HG03457 (cell line): ENCODE data around the gene BCAS3.

Experiments used
- ATAC-seq: cut with Tn5 transposase; IDR thresholded peaks from one replicate; pipeline ENCODE4 v1.9.1; 2021; ENCODE audit warnings: moderate number of reproducible peaks; ENCODE audit not compliant: unreplicated experiment

Gene BCAS3

DNA sequence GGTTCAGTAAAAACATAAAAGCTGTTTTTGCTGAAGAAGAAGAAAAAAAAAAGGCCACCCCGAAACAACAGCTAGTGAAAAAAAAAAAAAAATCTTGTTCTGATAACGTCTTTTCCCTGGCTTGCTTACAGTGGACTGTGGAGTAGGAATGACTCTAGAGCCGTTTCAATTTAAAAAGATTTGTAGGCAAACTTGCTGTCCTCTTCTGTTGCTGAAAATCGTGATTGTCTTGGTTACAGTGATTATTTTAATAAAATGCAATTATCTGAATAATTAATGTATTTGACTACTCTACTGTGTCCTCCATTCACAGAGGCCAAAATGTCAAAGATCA is 531.4 kb downstream of the BCAS3 start:
- ATAC-seq: no peak

GRCh38 chr17:61209525-61209924 is 531.9 kb downstream of the BCAS3 start:
- ATAC-seq: no peak

GRCh38 chr17:61211236-61211635 is 533.6 kb downstream of the BCAS3 start:
- no peak for ATAC-seq

DNA sequence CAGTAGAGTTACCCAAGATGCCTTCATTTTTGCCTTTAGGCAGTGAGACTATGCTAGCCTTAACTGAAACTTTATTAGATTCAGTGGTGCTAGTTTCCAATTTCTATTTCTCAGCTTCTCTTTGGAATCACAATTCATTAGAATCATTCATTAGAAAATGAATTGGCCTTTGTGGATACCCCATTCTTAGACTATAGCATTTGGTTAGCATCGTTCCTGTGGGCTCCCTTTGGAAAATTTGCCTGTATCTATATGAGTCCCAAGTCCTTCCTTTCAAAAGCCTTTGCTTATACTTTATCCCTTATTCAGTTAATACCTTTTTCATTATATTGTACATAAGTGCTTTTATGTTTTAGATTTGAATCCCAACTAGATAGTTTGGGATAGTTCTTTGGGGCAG is 535.0 kb downstream of the BCAS3 start:
- no peak for ATAC-seq

DNA sequence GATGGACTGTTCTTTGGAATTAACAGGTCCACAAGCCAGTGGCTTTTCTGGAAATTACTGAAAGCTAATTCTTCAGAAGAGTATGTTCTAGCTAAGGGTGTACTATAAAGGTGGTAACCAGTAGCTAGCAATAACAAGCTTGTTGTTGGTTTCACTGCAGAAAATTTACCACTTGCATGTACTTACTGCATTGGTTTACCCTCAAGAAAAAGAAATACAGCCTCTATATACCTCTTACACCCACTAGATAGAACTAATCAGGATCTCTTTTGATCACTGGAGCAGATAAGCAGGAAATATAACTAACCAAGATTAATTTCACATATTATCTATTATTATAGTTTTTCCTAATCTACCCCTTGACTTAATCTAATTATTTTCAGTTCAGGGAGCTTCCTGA is 537.1 kb downstream of the BCAS3 start:
- no peak for ATAC-seq

- ATAC-seq: no peak
Measured at GRCh38 chr17:61216066-61216465, 538.4 kb downstream of the BCAS3 start.

DNA sequence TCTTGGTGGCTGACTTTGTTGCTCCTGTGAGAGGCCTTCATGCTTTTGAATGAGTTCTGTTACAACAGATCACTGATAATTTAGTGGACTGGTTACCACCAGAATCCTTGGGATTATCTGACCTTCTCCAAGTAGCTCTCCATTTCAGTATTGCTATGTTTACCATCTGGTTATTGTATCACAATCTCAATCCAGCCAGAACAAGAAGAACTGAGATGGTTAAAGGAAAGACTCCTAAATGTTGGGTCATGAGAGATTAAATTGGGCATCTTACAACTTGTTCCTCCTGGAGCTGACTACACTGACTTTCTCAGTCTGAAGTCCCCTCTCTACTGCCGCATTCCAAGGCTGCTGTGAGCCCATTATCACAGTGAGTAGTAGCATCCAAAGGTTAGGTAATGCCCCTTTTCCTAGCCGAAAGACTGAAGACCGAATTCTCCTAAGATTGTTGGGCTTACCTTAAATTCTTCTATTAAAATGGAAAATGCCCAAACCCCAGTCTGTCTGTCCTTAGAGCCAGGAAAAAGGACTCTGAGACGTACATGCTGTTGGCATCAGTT is 540.3 kb downstream of the BCAS3 start:
- no peak for ATAC-seq

DNA sequence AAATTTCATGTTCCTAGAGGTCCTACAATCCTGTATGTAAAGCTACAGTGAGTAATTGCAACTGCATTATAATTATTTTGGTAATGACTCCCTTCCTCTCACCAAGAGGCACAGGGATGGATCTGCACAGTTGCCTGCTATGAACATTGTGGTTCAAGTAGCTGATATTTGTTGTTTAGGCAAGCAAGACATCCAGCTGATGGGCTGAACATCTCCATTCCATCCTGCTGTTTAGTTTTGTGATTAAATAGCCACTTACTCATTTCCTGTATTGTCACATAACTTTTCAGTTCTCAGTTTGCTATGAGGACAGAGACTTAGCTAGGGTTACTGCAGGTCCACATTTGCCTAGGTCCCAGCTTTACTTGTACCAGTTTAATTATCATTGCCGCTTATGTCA is 540.8 kb downstream of the BCAS3 start:
- no peak for ATAC-seq

DNA sequence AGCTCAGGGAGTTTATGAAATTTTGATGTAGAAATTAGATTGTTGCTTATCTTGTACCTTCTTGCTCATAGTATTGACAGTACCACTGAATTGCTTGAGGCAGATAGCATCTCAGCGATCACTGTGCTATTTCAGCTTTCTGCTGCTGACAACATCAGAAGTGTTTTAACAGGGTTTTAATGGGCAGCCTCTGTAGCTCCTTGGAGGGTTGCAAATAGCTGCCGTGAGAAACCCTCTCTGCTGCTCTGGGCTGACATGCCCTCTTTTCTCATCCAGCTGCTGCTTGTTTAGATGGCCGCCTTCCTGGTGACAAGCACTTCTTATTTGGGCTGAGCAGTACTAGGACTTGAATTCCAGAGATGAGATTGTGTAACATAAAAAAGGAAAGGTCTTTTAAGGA is 541.8 kb downstream of the BCAS3 start:
- ATAC-seq: no peak

- no peak for ATAC-seq
Measured at GRCh38 chr17:61221181-61221580, 543.5 kb downstream of the BCAS3 start.

- ATAC-seq: no peak
Measured at GRCh38 chr17:61221597-61222471, 544.2 kb downstream of the BCAS3 start.

- ATAC-seq: no peak
Measured at GRCh38 chr17:61223725-61224124, 546.1 kb downstream of the BCAS3 start.

DNA sequence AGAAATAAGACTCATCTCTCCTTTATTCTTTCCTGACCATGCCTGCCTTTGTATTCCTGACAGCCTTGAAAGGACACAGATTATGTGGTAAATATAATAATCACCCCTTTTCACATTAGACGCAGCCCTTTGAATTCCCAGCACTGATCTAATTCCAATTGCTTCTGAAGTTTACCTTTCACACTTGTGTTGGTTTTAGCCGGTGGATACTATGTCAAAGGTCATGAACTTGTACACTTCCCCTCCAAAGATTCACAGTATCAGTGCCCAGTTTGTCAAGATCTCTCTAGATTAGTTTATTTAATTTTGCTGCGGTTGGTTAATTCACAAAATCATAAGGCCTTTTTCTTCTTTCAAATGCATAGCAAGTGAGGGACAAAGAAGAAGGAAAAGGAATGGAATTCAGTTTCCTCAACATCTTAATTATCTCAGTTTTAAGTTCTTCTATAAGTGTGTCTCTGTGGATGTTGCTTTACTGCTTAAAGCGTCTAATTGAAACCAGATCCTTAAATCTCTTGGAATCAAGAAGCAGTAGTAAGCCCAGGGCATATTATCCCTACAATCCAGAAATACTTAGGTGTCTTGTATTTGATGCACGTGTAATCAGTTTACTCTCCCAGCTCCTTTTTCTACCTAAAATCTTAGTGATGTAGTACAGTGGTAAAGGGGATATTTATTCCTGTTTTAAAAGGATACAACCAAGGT is 547.7 kb downstream of the BCAS3 start:
- no peak for ATAC-seq

- no peak for ATAC-seq
Measured at GRCh38 chr17:61227866-61228265, 550.2 kb downstream of the BCAS3 start.

DNA sequence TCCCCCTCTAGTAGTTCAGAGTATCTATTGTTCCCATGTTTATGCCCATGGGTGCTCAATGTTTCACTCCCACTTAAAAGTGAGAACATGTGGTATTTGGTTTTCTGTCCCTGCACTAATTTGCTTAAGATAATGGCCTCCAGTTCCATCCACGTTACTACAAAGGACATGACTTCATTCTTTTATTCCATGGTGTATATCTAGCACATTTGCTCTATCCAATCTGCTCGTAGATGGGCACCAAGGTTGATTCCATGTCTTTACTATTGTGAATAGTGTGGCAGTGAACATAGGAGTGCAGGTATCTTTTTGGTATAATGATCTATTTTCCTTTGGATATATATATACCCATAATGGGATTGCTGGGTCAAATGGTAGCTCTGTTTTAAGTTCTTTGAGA is 552.8 kb downstream of the BCAS3 start:
- ATAC-seq: no peak

DNA sequence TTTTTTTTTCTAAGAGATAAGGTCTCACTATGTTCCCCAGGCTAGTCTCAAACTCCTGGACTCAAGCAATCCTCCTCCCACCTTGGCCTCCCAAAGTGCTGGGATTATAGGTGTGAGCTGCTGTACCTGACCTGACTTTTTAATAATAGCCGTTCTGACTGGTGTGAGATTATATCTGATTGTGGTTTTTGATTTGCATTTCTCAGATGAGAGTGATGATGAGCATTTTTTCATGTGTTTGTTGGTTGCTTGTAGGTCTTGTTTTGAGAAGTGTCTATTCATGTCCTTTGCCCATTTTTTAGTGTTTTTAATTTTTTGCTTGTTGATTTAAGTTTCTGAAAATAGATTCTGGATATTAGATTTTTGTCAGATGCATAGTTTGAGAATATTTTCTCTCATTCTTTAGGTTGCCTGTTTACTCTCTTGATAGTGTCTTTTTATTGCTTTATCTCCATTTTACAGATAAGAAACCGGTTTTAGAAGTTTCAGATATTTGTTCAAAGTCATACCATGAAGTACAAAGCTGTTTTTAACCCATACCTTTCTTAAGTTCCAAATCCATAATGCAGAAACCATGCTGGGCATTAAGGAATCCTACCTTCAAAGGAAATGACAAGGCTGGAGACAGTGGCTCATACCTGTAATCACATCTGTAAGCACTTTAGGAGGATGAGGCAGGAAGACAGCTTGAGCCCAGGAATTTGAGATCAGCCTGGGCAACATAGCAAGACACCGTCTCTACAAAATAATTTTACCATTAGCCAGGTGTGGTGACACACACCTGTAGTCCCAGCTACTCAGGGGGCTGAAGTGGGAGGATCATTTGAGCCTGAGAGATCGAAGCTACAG is 553.5 kb downstream of the BCAS3 start:
- no peak for ATAC-seq

GRCh38 chr17:61232871-61233270 is 555.2 kb downstream of the BCAS3 start:
- ATAC-seq: no peak

- ATAC-seq: no peak
Measured at GRCh38 chr17:61233991-61234750, 556.5 kb downstream of the BCAS3 start.

DNA sequence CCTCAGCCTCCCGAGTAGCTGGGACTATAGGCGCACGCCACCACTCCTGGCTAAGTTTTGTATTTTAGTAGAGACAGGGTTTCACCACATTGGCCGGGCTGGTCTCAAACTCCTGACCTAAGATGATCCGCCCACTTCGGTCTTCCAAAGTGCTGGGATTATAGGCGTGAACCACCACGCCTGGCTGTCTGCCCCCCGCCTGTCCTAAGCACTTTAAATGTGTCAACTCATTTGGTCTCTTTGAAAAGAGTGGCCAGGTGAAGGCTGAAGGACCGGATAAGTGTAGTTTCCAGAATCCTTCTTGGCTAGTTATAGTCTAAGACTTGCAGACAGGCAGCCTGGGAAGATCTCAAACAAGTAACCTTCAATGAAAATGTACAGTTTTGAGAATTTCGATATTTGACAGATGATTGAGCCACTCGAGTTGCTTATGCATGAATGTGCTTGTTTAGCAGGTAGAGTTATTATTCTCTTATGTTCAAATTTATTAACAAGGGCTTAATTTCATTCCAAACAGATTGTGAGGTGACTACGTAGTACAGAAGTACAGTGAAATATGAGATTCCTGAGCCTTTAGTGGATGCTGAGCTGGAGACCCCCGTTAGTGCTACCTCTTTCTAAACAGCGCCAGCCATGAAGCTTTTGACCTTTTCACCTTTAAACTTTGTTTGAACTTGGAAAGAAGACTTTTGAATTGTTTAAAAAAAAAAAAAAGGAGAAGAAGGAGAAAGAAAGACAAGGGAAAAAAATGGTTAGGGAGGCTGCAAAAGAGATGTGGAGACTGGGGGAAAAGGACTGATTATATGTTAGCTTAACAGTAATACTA is 557.6 kb downstream of the BCAS3 start:
- ATAC-seq: no peak

GRCh38 chr17:61235827-61236197 is 558.2 kb downstream of the BCAS3 start:
- no peak for ATAC-seq
